ENCODE results near the gene SESN1. TPM values are rescaled to one million over a fixed set of nuclear protein-coding genes. Genes with fewer than 3 reads are reported as not detected.
"Not testable (repeated sequence)": the region's sequence is repeated elsewhere in the genome, so short reads cannot be mapped to it uniquely, and the experiment has no call there.

The SESN1 gene
- total RNA-seq = 1 to 10 TPM; 8.7 to 8.9 TPM

GRCh38 chr6:109094416-109095035, at the start of gene SESN1:
SESN1 (minus strand) TSS chr6:109094846; CDS start chr6:109094073, 773 bp downstream.
- Mint-ChIP-seq H3K27ac (peak within 1 kb of the TSS; percentile 99), H3K4me3 (peak within 1 kb of the TSS; percentile 91), H3K9me3 (no peaks in the 10 kb centered on the region), H3K27me3 (no peaks in the 10 kb centered on the region), H3K36me3 (peaks cover 6% of the 10 kb centered on the region), H3K4me1 (peaks cover 29% of the 10 kb centered on the region)
- peak; percentile 97 for DNase-seq

GRCh38 chr6:109143191-109143590, 48.5 kb upstream of the SESN1 start:
- Mint-ChIP-seq H3K27me3 (no peaks in the 10 kb centered on the region), H3K27ac (no peak overlapping the region), H3K4me3 (no peak overlapping the region), H3K9me3 (no peaks in the 10 kb centered on the region), H3K36me3 (peaks cover 9% of the 10 kb centered on the region), H3K4me1 (peaks cover 3% of the 10 kb centered on the region)
- DNase-seq = no peak

DNA sequence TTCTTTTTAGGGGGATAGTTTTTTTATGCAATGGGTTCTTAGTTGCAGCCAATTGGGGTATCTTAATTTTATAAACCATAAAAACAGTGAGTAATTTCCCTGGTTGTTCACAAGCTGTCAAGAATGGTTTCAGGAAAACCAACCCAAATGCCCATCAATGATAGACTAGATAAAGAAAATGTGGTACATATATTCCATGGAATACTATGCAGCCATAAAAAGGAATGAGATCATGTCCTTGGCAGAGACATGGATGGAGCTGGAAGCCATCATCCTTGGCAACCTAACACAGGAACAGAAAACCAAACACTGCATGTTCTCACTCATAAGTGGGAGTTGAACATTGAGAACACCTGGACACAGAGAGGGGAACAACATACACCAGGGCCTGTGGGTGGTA, 47.4 kb upstream of the SESN1 start:
- not testable (repeated sequence) for H3K4me1 Mint-ChIP-seq, H3K27me3 Mint-ChIP-seq, H3K9me3 Mint-ChIP-seq, H3K36me3 Mint-ChIP-seq, H3K4me3 Mint-ChIP-seq, DNase-seq, H3K27ac Mint-ChIP-seq

GRCh38 chr6:109139109-109139508, 44.5 kb upstream of the SESN1 start:
- Mint-ChIP-seq H3K36me3 (peaks cover 8% of the 10 kb centered on the region), H3K27ac (no peak overlapping the region), H3K27me3 (no peaks in the 10 kb centered on the region), H3K4me1 (peaks cover 3% of the 10 kb centered on the region), H3K9me3 (peaks cover 4% of the 10 kb centered on the region), H3K4me3 (no peak overlapping the region)
- DNase-seq = no peak

GRCh38 chr6:109136530-109136929, 41.9 kb upstream of the SESN1 start:
- DNase-seq, H3K4me1 Mint-ChIP-seq, H3K9me3 Mint-ChIP-seq, H3K4me3 Mint-ChIP-seq, H3K27me3 Mint-ChIP-seq, H3K27ac Mint-ChIP-seq: not testable (repeated sequence)
- peaks cover 18% of the 10 kb centered on the region for H3K36me3 Mint-ChIP-seq

GRCh38 chr6:109136039-109136438, 41.4 kb upstream of the SESN1 start:
- H3K27ac Mint-ChIP-seq, H3K4me3 Mint-ChIP-seq, DNase-seq, H3K27me3 Mint-ChIP-seq, H3K4me1 Mint-ChIP-seq, H3K9me3 Mint-ChIP-seq: not testable (repeated sequence)
- H3K36me3 Mint-ChIP-seq = peaks cover 17% of the 10 kb centered on the region

- H3K4me3 Mint-ChIP-seq, H3K4me1 Mint-ChIP-seq, H3K9me3 Mint-ChIP-seq, H3K27me3 Mint-ChIP-seq, DNase-seq, H3K27ac Mint-ChIP-seq: not testable (repeated sequence)
- peaks cover 15% of the 10 kb centered on the region for H3K36me3 Mint-ChIP-seq
These were observed 41.0 kb upstream of the SESN1 start for GRCh38 chr6:109135600-109135999.

GRCh38 chr6:109130065-109130464, 35.4 kb upstream of the SESN1 start:
- H3K4me3 Mint-ChIP-seq = no peak overlapping the region
- H3K36me3 Mint-ChIP-seq = peaks cover 16% of the 10 kb centered on the region
- peaks cover 2% of the 10 kb centered on the region for H3K4me1 Mint-ChIP-seq
- DNase-seq = no peak
- no peak overlapping the region for H3K27ac Mint-ChIP-seq
- H3K9me3 Mint-ChIP-seq = no peaks in the 10 kb centered on the region
- H3K27me3 Mint-ChIP-seq = no peaks in the 10 kb centered on the region

- no peaks in the 10 kb centered on the region for H3K27me3 Mint-ChIP-seq
- H3K4me3 Mint-ChIP-seq = no peak overlapping the region
- H3K36me3 Mint-ChIP-seq = peaks cover 10% of the 10 kb centered on the region
- no peak for DNase-seq
- H3K4me1 Mint-ChIP-seq = peaks cover 6% of the 10 kb centered on the region
- H3K27ac Mint-ChIP-seq = no peak overlapping the region
- no peaks in the 10 kb centered on the region for H3K9me3 Mint-ChIP-seq
These were observed 30.9 kb upstream of the SESN1 start for GRCh38 chr6:109125504-109125903.

DNA sequence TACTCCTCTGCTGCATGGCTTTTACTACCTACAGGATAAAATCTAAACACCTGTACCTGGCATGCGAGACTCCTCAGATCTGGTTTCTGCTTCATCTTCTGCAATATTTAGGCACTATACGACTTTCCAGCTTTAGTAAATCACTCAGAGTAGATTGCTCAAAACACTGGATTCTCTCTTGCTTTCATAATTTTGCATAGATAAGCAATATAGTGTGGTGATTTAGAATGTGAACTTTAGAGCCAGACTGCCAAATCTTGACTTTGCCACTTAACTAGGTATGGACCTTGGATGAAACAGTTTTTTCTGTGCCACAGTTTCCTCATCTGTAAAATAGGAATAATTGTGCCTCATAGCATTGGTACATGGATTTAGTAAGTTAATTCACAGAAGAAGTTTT, 29.6 kb upstream of the SESN1 start:
- Mint-ChIP-seq H3K27ac (no peak overlapping the region), H3K4me3 (no peak overlapping the region), H3K4me1 (peaks cover 11% of the 10 kb centered on the region), H3K9me3 (no peaks in the 10 kb centered on the region), H3K27me3 (no peaks in the 10 kb centered on the region), H3K36me3 (peaks cover 6% of the 10 kb centered on the region)
- no peak for DNase-seq

GRCh38 chr6:109121411-109121810, 26.8 kb upstream of the SESN1 start:
- Mint-ChIP-seq H3K4me1 (peaks cover 11% of the 10 kb centered on the region), H3K4me3 (no peak overlapping the region), H3K9me3 (no peaks in the 10 kb centered on the region), H3K27me3 (no peaks in the 10 kb centered on the region), H3K27ac (no peak overlapping the region), H3K36me3 (peaks cover 3% of the 10 kb centered on the region)
- DNase-seq = no peak

DNA sequence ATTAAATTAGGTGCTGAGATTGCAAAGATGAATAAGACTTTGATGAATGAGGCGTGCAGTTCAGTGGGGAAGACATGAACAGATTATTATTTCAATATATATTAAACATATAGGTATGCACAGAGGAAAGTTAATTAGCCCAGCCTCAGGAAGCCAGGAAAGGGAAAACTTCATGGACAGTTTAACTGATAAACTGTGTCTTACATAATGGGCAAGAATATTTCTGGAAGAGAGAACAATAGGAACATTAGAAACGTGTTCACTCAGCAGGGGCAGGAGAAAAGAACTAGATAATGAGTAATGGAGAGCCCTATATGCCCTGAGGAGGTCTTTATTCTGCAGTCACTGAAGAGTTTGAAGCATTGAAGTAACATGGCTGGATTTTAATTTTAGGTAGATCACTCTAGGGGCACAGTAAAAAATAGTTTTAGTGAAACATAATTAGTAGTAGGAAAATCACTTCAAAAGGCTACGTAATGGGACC, 24.3 kb upstream of the SESN1 start:
- no peaks in the 10 kb centered on the region for H3K9me3 Mint-ChIP-seq
- H3K36me3 Mint-ChIP-seq = no peaks in the 10 kb centered on the region
- no peak overlapping the region for H3K4me3 Mint-ChIP-seq
- no peak for DNase-seq
- no peak overlapping the region for H3K27ac Mint-ChIP-seq
- H3K27me3 Mint-ChIP-seq = no peaks in the 10 kb centered on the region
- peaks cover 10% of the 10 kb centered on the region for H3K4me1 Mint-ChIP-seq

- Mint-ChIP-seq H3K4me1 (peaks cover 10% of the 10 kb centered on the region), H3K36me3 (no peaks in the 10 kb centered on the region), H3K9me3 (no peaks in the 10 kb centered on the region), H3K27ac (no peak overlapping the region), H3K27me3 (no peaks in the 10 kb centered on the region), H3K4me3 (no peak overlapping the region)
- no peak for DNase-seq
These were observed 23.7 kb upstream of the SESN1 start for GRCh38 chr6:109118337-109118736.

DNA sequence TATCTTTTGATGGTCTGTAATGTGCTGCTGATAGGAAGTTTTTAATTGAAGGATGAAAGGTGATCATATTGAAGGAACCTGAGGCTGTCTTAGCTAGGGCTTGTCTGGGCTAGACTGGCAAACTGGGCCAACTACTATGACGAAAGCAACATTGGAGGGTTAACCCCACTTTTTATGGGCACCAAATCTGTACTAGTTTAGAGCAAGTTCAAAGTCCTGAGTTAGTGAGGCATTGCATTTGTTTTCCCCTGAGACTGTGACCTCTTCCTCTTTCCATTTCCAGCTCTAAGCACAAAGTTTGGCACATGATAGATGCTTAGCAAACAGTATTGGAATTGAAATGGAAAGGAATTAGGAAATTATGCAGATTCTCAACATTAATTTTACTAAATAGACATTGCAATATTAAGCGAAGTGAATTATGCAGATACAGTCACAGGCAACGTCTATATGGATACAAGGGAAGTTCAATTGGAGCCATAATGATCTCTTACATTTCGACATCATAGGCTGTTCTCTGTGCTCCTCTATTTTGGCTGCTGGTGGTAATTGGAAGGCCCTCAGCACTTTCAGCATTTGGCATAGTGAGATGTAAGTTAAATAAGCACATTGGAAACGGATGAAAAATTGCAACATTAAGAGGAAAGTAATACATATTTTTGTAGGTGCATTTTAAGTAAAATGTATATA, 22.8 kb upstream of the SESN1 start:
- DNase-seq = no peak
- Mint-ChIP-seq H3K4me3 (no peak overlapping the region), H3K9me3 (no peaks in the 10 kb centered on the region), H3K36me3 (peaks cover under 1% of the 10 kb centered on the region), H3K4me1 (peaks cover 12% of the 10 kb centered on the region), H3K27me3 (no peaks in the 10 kb centered on the region), H3K27ac (no peak overlapping the region)

DNA sequence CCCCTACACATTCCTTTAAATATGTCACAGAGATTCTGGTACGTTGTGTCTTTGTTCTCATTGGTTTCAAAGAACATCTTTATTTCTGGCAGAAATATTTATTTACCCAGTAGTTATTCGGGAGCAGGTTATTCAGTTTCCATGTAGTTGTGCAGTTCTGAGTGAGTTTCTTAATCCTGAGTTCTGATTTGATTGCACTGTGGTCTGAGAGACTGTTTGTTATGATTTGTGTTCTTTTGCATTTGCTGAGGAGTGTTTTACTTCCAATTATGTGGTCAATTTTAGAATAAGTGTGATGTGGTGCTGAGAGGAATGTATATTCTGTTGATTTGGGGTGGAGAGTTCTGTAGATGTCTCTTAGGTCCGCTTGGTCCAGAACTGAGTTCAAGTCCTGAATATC, 18.0 kb upstream of the SESN1 start:
- H3K4me3 Mint-ChIP-seq, H3K27ac Mint-ChIP-seq, H3K27me3 Mint-ChIP-seq, H3K4me1 Mint-ChIP-seq, DNase-seq: not testable (repeated sequence)
- peaks cover 12% of the 10 kb centered on the region for H3K9me3 Mint-ChIP-seq
- H3K36me3 Mint-ChIP-seq = peaks cover 24% of the 10 kb centered on the region

DNA sequence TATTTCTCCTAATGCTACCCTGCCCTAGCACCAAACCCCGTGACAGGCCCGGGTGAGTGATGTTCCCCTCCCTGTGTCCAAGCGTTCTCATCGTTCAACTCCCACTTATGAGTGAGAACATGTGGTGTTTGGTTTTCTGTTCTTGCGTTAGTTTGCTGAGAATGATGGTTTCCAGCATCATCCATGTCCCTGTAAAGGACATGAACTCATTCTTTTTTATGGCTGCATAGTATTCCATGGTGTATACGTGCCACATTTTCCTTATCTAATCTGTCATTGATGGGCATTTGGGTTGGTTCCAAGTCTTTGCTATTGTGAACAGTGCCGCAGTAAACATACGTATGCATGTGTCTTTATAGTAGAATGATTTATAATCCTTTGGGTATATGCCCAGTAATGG, 15.0 kb upstream of the SESN1 start:
- H3K27me3 Mint-ChIP-seq, DNase-seq, H3K4me1 Mint-ChIP-seq, H3K4me3 Mint-ChIP-seq, H3K27ac Mint-ChIP-seq: not testable (repeated sequence)
- peaks cover 28% of the 10 kb centered on the region for H3K36me3 Mint-ChIP-seq
- H3K9me3 Mint-ChIP-seq = peaks cover 12% of the 10 kb centered on the region

Measured in activated naive CD8-positive, alpha-beta T cell treated with anti-CD3 and anti-CD28 coated beads for 36 hours (primary cell).